Transverse colon (tissue), 4 donors: ENCODE measurements around the gene JMJD1C. TPM values are rescaled to one million over a fixed set of nuclear protein-coding genes. Genes with fewer than 3 reads are reported as not detected.

Experiments
- DNase-seq: peaks from one replicate; pipeline ENCODE4 v3.0.0-alpha.2; 2019
- H3K27ac ChIP-seq, 4 donors: fragments of 200-600 bp; sonication (generic); 2 replicates each; pipeline ENCODE4 v1.5.1; 2016 to 2018; ENCODE audit warnings: inconsistent platforms in 4 of 4
- H3K27me3 ChIP-seq: fragments of 200-600 bp; sonication (generic); 2 replicates; pipeline ENCODE4 v1.5.1; 2017; ENCODE audit warnings: inconsistent platforms
- H3K36me3 ChIP-seq, 4 donors: fragments of 200-600 bp; sonication (generic); 2 replicates each; pipeline ENCODE4 v1.5.1; 2017 to 2019; ENCODE audit warnings: inconsistent platforms in 4 of 4
- H3K4me1 ChIP-seq, 4 donors: fragments of 200-600 bp; sonication (generic); 2 replicates each; pipeline ENCODE4 v1.5.1; 2017 to 2020; ENCODE audit warnings: inconsistent platforms in 4 of 4
- H3K4me3 ChIP-seq, 4 donors: fragments of 200-600 bp; sonication (generic); 1 replicate in 1 of 4; 2 replicates in 3 of 4; pipeline versions ENCODE4 v1.5.1 to v1.6.1; 2017 to 2019; ENCODE audit warnings: inconsistent platforms in 4 of 4
- H3K9me3 ChIP-seq, 2 donors: fragments of 200-600 bp; sonication (generic); 2 replicates each; pipeline ENCODE4 v1.5.1; 2017 to 2019; ENCODE audit warnings: inconsistent platforms in 2 of 2
- EP300 ChIP-seq: sonication (generic); formaldehyde crosslinking; IDR thresholded peaks from one replicate; pipeline ENCODE4 v1.6.1; 2017; ENCODE audit warnings: antibody characterized with exemption, low read depth
- POLR2A ChIP-seq: fragments of 450-650 bp; IDR thresholded peaks from one replicate; pipeline ENCODE4 v1.6.1; 2016; ENCODE audit warnings: antibody characterized with exemption, mild to moderate bottlenecking, moderate library complexity
- POLR2AphosphoS5 ChIP-seq, 3 donors: sonication (generic); formaldehyde crosslinking; IDR thresholded peaks; one replicate each; pipeline ENCODE4 v1.6.1; 2016; ENCODE audit warnings: antibody characterized with exemption in 3 of 3
- WGBS, 2 donors: methylation state at CpG; one replicate each; pipeline ENCODE4 v1.1.5; 2018; ENCODE audit warnings: low coverage in 1 of 2; 5-methylcytosine and 5-hydroxymethylcytosine counted together
- in situ Hi-C, 4 donors: fragments of 200-750 bp; cut with MboI; loops; one replicate each; pipeline versions ENCODE4 v1.15.0 to v1.15.1; 2017; ENCODE audit warnings: low sequenced_read_pairs in 3 of 4, low pct_ligation_motif_present in 1 of 4, low pct_unique_long_range_greater_than_20kb in 1 of 4
- intact Hi-C: fragments of 100-400 bp; cut with DNase I; formaldehyde crosslinking; loops from one replicate; pipeline ENCODE4 v1.15.1; 2023; ENCODE audit warnings: low total_unique reads
- total RNA-seq, 4 donors: library from RNA; depleted of rRNA; stranded (reverse); fragments of >200 nt; gene quantifications; one replicate each; pipeline ENCODE4 v1.1.0, GENCODE V29; 2016
- TF ChIP-seq, protein P1 (sequence below), 5 experiments: fragments of 200-600 bp in 3 of 5; fragments of 450-650 bp in 2 of 5; sonication (generic) in 3 of 5; IDR thresholded peaks; 1 replicate in 2 of 5; 2 replicates in 3 of 5; pipeline ENCODE4 v1.5.1; 2016 to 2017; ENCODE audit warnings: antibody characterized with exemption in 5 of 5, inconsistent platforms in 3 of 5, mild to moderate bottlenecking in 2 of 5, moderate library complexity in 1 of 5

The JMJD1C gene
- total RNA-seq, 4 donors from 2014 or later = 56.7 to 128 (median 78.9) TPM

DNA sequence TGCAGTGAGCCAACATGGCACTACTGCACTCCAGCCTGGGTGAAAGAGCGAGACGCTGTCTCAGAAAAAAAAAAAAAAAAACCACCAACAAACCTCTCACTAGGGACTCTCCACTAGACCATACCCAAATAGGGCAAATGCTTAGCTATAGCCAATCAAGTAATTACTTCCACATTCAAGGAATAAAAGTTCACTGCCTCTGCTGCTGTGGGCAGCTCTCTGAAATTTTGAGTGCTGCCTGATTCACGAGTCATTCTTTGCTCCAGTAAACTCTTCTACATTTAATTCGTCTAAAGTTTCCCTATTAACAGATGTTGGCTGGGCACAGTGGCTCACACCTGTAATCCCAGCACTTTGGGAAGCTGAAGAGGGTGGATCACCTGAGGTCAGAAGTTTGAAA lies 337.3 kb downstream of the JMJD1C start:
- TF ChIP-seq POLR2A (no peak), POLR2AphosphoS5 (IDR thresholded peaks at IDR 0.05) (no peak), EP300 (no peak)
- TF ChIP-seq, protein P1, sequence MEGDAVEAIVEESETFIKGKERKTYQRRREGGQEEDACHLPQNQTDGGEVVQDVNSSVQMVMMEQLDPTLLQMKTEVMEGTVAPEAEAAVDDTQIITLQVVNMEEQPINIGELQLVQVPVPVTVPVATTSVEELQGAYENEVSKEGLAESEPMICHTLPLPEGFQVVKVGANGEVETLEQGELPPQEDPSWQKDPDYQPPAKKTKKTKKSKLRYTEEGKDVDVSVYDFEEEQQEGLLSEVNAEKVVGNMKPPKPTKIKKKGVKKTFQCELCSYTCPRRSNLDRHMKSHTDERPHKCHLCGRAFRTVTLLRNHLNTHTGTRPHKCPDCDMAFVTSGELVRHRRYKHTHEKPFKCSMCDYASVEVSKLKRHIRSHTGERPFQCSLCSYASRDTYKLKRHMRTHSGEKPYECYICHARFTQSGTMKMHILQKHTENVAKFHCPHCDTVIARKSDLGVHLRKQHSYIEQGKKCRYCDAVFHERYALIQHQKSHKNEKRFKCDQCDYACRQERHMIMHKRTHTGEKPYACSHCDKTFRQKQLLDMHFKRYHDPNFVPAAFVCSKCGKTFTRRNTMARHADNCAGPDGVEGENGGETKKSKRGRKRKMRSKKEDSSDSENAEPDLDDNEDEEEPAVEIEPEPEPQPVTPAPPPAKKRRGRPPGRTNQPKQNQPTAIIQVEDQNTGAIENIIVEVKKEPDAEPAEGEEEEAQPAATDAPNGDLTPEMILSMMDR (IDR thresholded peaks at IDR 0.05) = no peak
- Histone ChIP-seq H3K36me3 (no peaks in the 10 kb centered on the region), H3K27me3 (no peaks in the 10 kb centered on the region), H3K4me3 (no peak overlapping the region), H3K27ac (no peak overlapping the region), H3K4me1 (no peaks in the 10 kb centered on the region), H3K9me3 (no peaks in the 10 kb centered on the region)
- in situ Hi-C loops (no loop called here), intact Hi-C loops (no loop called here)
- 63 to 76% methylated on average over 3 to 4 of the region's 4 CpGs for WGBS, 2 donors
- no peak for DNase-seq

DNA sequence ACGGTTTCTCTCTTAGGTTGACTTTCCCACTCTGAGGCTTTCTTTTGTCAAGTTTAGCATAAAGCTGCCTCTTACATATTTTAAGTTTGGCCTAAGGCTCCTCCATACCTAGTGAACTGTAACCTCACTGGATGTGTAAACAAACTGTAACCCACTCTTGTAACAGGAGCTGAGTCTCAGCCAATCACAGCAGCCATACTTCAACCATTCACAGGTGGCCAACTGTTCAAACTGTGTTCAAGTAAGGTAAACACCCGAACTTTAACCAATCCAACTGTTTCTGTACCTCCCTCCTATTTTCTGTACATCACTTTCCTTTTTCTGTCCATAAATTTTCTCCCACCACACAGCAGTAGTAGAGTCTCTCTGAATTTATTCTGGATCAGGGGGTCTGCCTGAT lies 340.3 kb downstream of the JMJD1C start:
- no peak overlapping the region for H3K27ac ChIP-seq
- DNase-seq = no peak
- WGBS, 2 donors = 63 to 71% methylated on average over 1 to 2 of the region's 2 CpGs
- H3K4me3 ChIP-seq = no peak overlapping the region
- intact Hi-C loops = no loop called here
- in situ Hi-C loops = no loop called here
- H3K27me3 ChIP-seq = no peaks in the 10 kb centered on the region
- TF ChIP-seq POLR2A (no peak), POLR2AphosphoS5 (IDR thresholded peaks at IDR 0.05) (no peak), EP300 (no peak)
- TF ChIP-seq, protein P1 (IDR thresholded peaks at IDR 0.05) = no peak
- H3K4me1 ChIP-seq = no peaks in the 10 kb centered on the region
- H3K9me3 ChIP-seq = no peaks in the 10 kb centered on the region
- no peaks in the 10 kb centered on the region for H3K36me3 ChIP-seq

DNA sequence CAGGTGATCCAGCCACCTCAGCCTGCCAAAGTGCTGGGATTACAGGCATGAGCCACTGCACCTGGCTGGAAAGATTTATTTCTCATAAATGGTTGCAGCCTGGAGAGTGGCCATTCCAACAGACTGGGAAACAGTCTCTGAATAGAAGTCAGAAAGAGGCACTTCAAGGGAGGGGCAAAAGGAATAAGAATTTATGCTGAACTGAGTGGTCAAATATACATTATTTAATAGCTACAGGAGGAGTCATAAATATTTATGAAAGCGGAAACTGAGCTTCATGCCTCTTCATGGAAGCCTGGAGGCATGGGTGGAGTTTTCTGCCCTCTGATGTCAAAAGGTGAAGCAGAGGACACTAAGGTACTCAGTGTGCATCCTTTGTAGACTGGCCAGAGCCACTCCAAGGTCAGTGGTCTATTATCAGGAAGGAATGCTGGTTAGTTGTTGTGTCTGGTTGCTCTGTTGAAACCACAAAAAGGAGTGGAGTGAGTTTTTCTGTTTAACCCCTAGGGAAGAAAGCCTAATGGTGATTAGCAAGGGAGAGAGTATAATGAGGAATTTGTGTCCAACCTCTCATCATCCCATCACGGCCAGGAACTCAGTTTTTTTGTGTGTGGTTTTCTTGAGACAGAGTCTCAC lies 341.9 kb downstream of the JMJD1C start:
- Histone ChIP-seq H3K4me3 (no peak overlapping the region), H3K36me3 (no peaks in the 10 kb centered on the region), H3K27ac (no peak overlapping the region), H3K9me3 (no peaks in the 10 kb centered on the region), H3K4me1 (no peaks in the 10 kb centered on the region), H3K27me3 (no peaks in the 10 kb centered on the region)
- intact Hi-C loops = no loop called here
- no peak for DNase-seq
- WGBS, 2 donors = 79 to 83% methylated on average over 1 to 2 of the region's 2 CpGs
- in situ Hi-C loops = no loop called here
- TF ChIP-seq, protein P1 (IDR thresholded peaks at IDR 0.05) = no peak
- TF ChIP-seq EP300 (no peak), POLR2A (no peak), POLR2AphosphoS5 (IDR thresholded peaks at IDR 0.05) (no peak)

DNA sequence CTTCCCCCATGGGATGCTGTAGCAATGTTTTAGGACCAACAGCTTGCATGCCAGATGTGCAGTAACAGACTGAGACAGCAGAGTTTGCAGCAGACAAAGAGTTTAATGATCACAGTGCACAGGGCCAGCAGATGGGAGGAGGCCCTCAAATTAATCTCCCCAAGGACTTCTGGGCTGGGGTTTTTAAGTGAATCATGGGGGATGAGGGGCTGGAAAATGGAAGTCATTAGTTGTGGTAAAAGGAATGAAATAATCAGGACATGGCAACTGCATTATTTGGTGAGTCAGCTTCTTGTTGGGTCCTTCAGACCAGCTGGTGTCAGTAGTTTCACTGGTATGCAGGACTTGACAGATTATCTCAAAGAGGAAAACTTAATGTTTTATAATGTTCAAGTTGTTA lies 345.2 kb downstream of the JMJD1C start:
- Histone ChIP-seq H3K36me3 (no peaks in the 10 kb centered on the region), H3K9me3 (no peaks in the 10 kb centered on the region), H3K27ac (peak overlapping the region in 1 of 4 donors; percentile 1), H3K4me3 (no peak overlapping the region), H3K4me1 (peaks cover 0 to under 1% (median 0%) of the 10 kb centered on the region in 4 donors), H3K27me3 (no peaks in the 10 kb centered on the region)
- TF ChIP-seq POLR2A (no peak), EP300 (no peak), POLR2AphosphoS5 (IDR thresholded peaks at IDR 0.05) (no peak)
- TF ChIP-seq, protein P1 (IDR thresholded peaks at IDR 0.05) = no peak
- DNase-seq = no peak
- intact Hi-C loops (no loop called here), in situ Hi-C loops (no loop called here)
